Stimulated activated naive CD4-positive, alpha-beta T cell treated with Interleukin-2 at 50 U/mL for 16 hours (primary cell): ENCODE measurements around the gene PAX5.

Source experiments
- DNase-seq: peaks from one replicate; lab custom pipeline; 2025; lab: John Stamatoyannopoulos, UW

PAX5 gene

GRCh38 chr9:36987891-36988290 is 46.2 kb downstream of the PAX5 start:
- DNase-seq: no peak

- DNase-seq: no peak
These were observed 46.7 kb downstream of the PAX5 start for GRCh38 chr9:36987409-36987808.

- DNase-seq: no peak
These were observed 47.3 kb downstream of the PAX5 start for GRCh38 chr9:36986468-36987408.

GRCh38 chr9:36985769-36986467 is 48.1 kb downstream of the PAX5 start:
- no peak for DNase-seq

GRCh38 chr9:36985061-36985768 is 48.9 kb downstream of the PAX5 start:
- no peak for DNase-seq

- no peak for DNase-seq
These were observed 53.7 kb downstream of the PAX5 start for GRCh38 chr9:36980148-36980974.

GRCh38 chr9:36976371-36977030 is 57.6 kb downstream of the PAX5 start:
- DNase-seq: no peak

GRCh38 chr9:36974731-36975130 is 59.3 kb downstream of the PAX5 start:
- no peak for DNase-seq

GRCh38 chr9:36971935-36972488 is 62.1 kb downstream of the PAX5 start:
- no peak for DNase-seq

- no peak for DNase-seq
These were observed 63.8 kb downstream of the PAX5 start for GRCh38 chr9:36970007-36970888.

- DNase-seq: no peak
These were observed 64.8 kb downstream of the PAX5 start for GRCh38 chr9:36969216-36969771.

- DNase-seq: no peak
These were observed 65.4 kb downstream of the PAX5 start for GRCh38 chr9:36968574-36969215.

GRCh38 chr9:36967997-36968396 is 66.1 kb downstream of the PAX5 start:
- no peak for DNase-seq

GRCh38 chr9:36966371-36967097 is 67.5 kb downstream of the PAX5 start:
- no peak for DNase-seq

GRCh38 chr9:36964791-36965190 is 69.3 kb downstream of the PAX5 start:
- no peak for DNase-seq

- no peak for DNase-seq
These were observed 70.7 kb downstream of the PAX5 start for GRCh38 chr9:36963346-36963745.

GRCh38 chr9:36962691-36963090 is 71.4 kb downstream of the PAX5 start:
- DNase-seq: no peak
